ENCODE measurements around the gene CTNNA3.

- TF ChIP-seq, protein P1, sequence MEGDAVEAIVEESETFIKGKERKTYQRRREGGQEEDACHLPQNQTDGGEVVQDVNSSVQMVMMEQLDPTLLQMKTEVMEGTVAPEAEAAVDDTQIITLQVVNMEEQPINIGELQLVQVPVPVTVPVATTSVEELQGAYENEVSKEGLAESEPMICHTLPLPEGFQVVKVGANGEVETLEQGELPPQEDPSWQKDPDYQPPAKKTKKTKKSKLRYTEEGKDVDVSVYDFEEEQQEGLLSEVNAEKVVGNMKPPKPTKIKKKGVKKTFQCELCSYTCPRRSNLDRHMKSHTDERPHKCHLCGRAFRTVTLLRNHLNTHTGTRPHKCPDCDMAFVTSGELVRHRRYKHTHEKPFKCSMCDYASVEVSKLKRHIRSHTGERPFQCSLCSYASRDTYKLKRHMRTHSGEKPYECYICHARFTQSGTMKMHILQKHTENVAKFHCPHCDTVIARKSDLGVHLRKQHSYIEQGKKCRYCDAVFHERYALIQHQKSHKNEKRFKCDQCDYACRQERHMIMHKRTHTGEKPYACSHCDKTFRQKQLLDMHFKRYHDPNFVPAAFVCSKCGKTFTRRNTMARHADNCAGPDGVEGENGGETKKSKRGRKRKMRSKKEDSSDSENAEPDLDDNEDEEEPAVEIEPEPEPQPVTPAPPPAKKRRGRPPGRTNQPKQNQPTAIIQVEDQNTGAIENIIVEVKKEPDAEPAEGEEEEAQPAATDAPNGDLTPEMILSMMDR (IDR thresholded peaks at IDR 0.05 in 4 of 5, conservative IDR thresholded peaks at IDR 0.05 in 1 of 5): no peak
- TF ChIP-seq POLR2A (IDR thresholded peaks at IDR 0.05): no peak
Measured at GRCh38 chr10:66737241-66737640, 958.8 kb downstream of the CTNNA3 start.
